ENCODE data around the gene COL6A3.

- TF ChIP-seq POLR2A (IDR thresholded peaks at IDR 0.05) (no peak), CTCF (IDR thresholded peaks at IDR 0.05) (no peak)
Measured at GRCh38 chr2:237314198-237314597, 99.8 kb downstream of the COL6A3 start.
